Gastrocnemius medialis (tissue), 4 donors: ENCODE data around the gene KIRREL3. TPM values are rescaled to one million over a fixed set of nuclear protein-coding genes. Genes with fewer than 3 reads are reported as not detected.

ENCODE experiments used
- ATAC-seq, 2 donors: fragments of 150-250 bp; one replicate each; pipeline ENCODE4 v1.9.1; 2016
- DNase-seq, 2 donors: peaks; one replicate each; pipeline ENCODE4 v3.0.0-alpha.2; 2019
- H3K27ac ChIP-seq, 4 donors: fragments of 200-600 bp; sonication (generic); 1 replicate in 1 of 4; 2 replicates in 3 of 4; pipeline ENCODE4 v1.5.1; 2016 to 2018; ENCODE audit warnings: mild to moderate bottlenecking in 2 of 4, moderate library complexity in 1 of 4
- H3K27me3 ChIP-seq, 3 donors: fragments of 200-600 bp; sonication (generic) in 2 of 3; 1 replicate in 1 of 3; 2 replicates in 2 of 3; pipeline versions ENCODE4 v1.5.1 to v1.6.0; 2016 to 2019; ENCODE audit warnings: mild to moderate bottlenecking in 1 of 3, moderate library complexity in 1 of 3
- H3K36me3 ChIP-seq, 2 donors: fragments of 200-600 bp; sonication (generic) in 1 of 2; one replicate each; pipeline ENCODE4 v1.5.1; 2017 to 2018
- H3K4me1 ChIP-seq, 2 donors: fragments of 200-600 bp; sonication (generic) in 1 of 2; one replicate each; pipeline ENCODE4 v1.5.1; 2016 to 2017; ENCODE audit warnings: mild to moderate bottlenecking in 2 of 2
- H3K4me3 ChIP-seq, 4 donors: fragments of 200-600 bp; sonication (generic) in 3 of 4; 1 replicate in 1 of 4; 2 replicates in 3 of 4; pipeline ENCODE4 v1.5.1; 2016 to 2019; ENCODE audit warnings: mild to moderate bottlenecking in 2 of 4
- H3K9me3 ChIP-seq, 3 donors: fragments of 200-600 bp; sonication (generic) in 2 of 3; 1 replicate in 1 of 3; 2 replicates in 2 of 3; pipeline ENCODE4 v1.5.1; 2016 to 2019
- POLR2A ChIP-seq, 2 donors: fragments of 450-650 bp; IDR thresholded peaks; one replicate each; pipeline ENCODE4 v1.6.1; 2017; ENCODE audit warnings: antibody characterized with exemption in 2 of 2, mild to moderate bottlenecking in 2 of 2, moderate library complexity in 2 of 2
- in situ Hi-C, 4 donors: fragments of 200-750 bp; cut with MboI; loops; one replicate each; pipeline versions ENCODE4 v1.15.0 to v1.8.0; 2017; ENCODE audit warnings: low sequenced_read_pairs in 4 of 4
- intact Hi-C: fragments of 100-400 bp; cut with DNase I; formaldehyde crosslinking; loops from one replicate; pipeline ENCODE4 v1.15.1; 2023; ENCODE audit warnings: low total_unique reads
- total RNA-seq, 4 donors: library from RNA; depleted of rRNA; stranded (reverse); fragments of >200 nt; gene quantifications; one replicate each; pipeline versions ENCODE4 v1.1.0 to v1.2.3, GENCODE V29; 2016
- TF ChIP-seq, protein P1 (sequence below), 5 experiments: fragments of 450-650 bp in 3 of 5; fragments of 200-600 bp in 2 of 5; sonication (generic) in 2 of 5; IDR thresholded peaks in 4 of 5; conservative IDR thresholded peaks in 1 of 5; 1 replicate in 4 of 5; 2 replicates in 1 of 5; pipeline ENCODE4 v1.5.1; 2016 to 2019; ENCODE audit warnings: antibody characterized with exemption in 5 of 5, mild to moderate bottlenecking in 3 of 5, moderate library complexity in 3 of 5

KIRREL3 gene
- total RNA-seq, 4 donors from 2014 or later: 0.10 TPM; not detected in 3

DNA sequence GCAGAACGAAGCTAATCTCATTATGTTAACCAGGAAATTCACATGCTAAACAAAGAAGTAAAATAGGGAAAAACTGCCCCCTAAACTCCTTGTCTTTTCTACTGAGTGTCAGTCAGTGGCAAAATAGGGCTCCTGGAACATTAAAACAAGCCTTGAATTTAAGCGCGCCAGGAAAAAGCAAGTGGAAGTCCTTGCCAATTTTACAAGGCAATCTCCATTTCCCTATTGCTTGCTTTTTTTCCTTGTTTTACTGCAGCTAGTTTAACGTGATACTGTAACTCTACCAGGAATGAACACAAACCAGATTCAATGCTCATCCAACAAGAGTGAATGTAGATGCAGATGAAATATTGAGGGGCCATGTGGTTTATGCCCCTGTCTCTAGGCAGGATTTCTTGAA, 28.1 kb upstream of the KIRREL3 start:
- TF ChIP-seq, protein P1, sequence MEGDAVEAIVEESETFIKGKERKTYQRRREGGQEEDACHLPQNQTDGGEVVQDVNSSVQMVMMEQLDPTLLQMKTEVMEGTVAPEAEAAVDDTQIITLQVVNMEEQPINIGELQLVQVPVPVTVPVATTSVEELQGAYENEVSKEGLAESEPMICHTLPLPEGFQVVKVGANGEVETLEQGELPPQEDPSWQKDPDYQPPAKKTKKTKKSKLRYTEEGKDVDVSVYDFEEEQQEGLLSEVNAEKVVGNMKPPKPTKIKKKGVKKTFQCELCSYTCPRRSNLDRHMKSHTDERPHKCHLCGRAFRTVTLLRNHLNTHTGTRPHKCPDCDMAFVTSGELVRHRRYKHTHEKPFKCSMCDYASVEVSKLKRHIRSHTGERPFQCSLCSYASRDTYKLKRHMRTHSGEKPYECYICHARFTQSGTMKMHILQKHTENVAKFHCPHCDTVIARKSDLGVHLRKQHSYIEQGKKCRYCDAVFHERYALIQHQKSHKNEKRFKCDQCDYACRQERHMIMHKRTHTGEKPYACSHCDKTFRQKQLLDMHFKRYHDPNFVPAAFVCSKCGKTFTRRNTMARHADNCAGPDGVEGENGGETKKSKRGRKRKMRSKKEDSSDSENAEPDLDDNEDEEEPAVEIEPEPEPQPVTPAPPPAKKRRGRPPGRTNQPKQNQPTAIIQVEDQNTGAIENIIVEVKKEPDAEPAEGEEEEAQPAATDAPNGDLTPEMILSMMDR (IDR thresholded peaks at IDR 0.05 in 4 of 5, conservative IDR thresholded peaks at IDR 0.05 in 1 of 5): no peak
- no peak for TF ChIP-seq POLR2A (IDR thresholded peaks at IDR 0.05)
- H3K4me1 ChIP-seq: no peaks in the 10 kb centered on the region
- no peaks in the 10 kb centered on the region for H3K9me3 ChIP-seq
- H3K27ac ChIP-seq: no peak overlapping the region
- no peak for ATAC-seq
- no peak overlapping the region for H3K4me3 ChIP-seq
- H3K27me3 ChIP-seq: no peaks in the 10 kb centered on the region
- in situ Hi-C loops: no loop called here
- no peak for DNase-seq
- intact Hi-C loops: no loop called here
- H3K36me3 ChIP-seq: no peaks in the 10 kb centered on the region

DNA sequence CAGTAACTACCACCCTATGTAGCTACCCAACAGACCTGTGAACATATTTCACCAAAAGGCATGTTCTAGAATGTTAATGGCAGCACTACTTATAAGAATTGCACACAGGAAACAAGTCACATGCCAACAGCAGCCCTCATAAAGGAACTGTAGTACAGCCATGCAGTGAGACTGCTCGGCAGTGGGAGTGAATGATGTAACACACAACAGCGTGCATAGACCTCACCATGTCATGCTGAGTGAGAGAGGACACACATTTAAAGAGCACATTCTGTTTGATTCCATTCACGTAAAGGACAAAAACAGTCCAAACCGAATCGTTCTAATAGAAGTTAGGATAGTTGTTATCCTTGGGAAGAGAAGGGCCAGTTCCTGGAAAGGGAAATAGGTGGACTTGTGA, 27.2 kb upstream of the KIRREL3 start:
- Histone ChIP-seq H3K36me3 (no peaks in the 10 kb centered on the region), H3K9me3 (no peaks in the 10 kb centered on the region), H3K4me1 (no peaks in the 10 kb centered on the region), H3K27ac (no peak overlapping the region), H3K4me3 (no peak overlapping the region), H3K27me3 (no peaks in the 10 kb centered on the region)
- intact Hi-C loops (no loop called here), in situ Hi-C loops (no loop called here)
- ATAC-seq (no peak), DNase-seq (no peak)
- TF ChIP-seq, protein P1 (IDR thresholded peaks at IDR 0.05 in 4 of 5, conservative IDR thresholded peaks at IDR 0.05 in 1 of 5): no peak
- TF ChIP-seq POLR2A (IDR thresholded peaks at IDR 0.05): no peak

DNA sequence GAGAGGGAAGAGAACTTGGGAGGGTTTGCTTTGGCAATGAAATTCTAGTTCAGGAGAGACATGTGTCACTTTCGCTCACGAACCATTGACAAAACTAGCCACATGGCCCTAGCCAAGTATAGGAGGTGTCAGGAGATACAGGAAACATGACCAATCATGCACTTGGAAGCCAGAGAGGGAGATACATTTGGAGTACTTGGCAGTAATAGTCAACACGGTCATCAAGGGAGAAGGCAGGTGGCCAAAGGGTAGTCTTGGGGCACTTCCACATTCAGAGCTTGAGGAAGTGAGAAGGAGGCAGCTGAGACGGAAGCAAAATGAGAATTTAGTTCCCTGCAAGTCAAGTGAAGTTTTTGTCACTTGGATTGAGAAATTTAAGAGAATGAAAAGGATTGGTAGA, 26.4 kb upstream of the KIRREL3 start:
- TF ChIP-seq, protein P1 (IDR thresholded peaks at IDR 0.05 in 4 of 5, conservative IDR thresholded peaks at IDR 0.05 in 1 of 5): no peak
- TF ChIP-seq POLR2A (IDR thresholded peaks at IDR 0.05): no peak
- H3K4me3 ChIP-seq: no peak overlapping the region
- no peak overlapping the region for H3K27ac ChIP-seq
- H3K27me3 ChIP-seq: no peaks in the 10 kb centered on the region
- no peaks in the 10 kb centered on the region for H3K36me3 ChIP-seq
- H3K4me1 ChIP-seq: no peaks in the 10 kb centered on the region
- no peaks in the 10 kb centered on the region for H3K9me3 ChIP-seq
- intact Hi-C loops (no loop called here), in situ Hi-C loops (no loop called here)
- DNase-seq: no peak
- ATAC-seq: no peak

DNA sequence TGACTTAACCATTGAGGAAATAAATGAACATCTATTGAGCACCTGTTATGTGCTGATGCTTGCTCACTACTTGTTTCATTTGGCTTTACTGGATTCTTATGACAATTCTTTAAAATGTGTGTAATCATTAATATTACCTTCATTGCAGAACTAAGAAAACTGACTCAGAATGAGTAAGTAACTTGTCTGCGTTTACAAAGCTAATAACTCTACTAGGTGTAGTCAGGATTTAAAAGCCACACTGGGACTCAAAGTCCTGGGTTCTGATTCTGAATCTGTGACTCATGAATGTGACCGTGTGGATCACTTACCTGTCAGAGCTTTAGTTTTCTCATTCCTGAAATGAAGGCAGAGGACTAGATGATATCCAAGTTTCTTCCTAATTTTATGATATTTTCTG, 23.4 kb upstream of the KIRREL3 start:
- DNase-seq: no peak
- Histone ChIP-seq H3K4me1 (no peaks in the 10 kb centered on the region), H3K27ac (no peak overlapping the region), H3K9me3 (no peaks in the 10 kb centered on the region), H3K27me3 (no peaks in the 10 kb centered on the region), H3K4me3 (no peak overlapping the region), H3K36me3 (no peaks in the 10 kb centered on the region)
- in situ Hi-C loops (no loop called here), intact Hi-C loops (no loop called here)
- TF ChIP-seq POLR2A (IDR thresholded peaks at IDR 0.05): no peak
- TF ChIP-seq, protein P1 (IDR thresholded peaks at IDR 0.05 in 4 of 5, conservative IDR thresholded peaks at IDR 0.05 in 1 of 5): no peak
- no peak for ATAC-seq

DNA sequence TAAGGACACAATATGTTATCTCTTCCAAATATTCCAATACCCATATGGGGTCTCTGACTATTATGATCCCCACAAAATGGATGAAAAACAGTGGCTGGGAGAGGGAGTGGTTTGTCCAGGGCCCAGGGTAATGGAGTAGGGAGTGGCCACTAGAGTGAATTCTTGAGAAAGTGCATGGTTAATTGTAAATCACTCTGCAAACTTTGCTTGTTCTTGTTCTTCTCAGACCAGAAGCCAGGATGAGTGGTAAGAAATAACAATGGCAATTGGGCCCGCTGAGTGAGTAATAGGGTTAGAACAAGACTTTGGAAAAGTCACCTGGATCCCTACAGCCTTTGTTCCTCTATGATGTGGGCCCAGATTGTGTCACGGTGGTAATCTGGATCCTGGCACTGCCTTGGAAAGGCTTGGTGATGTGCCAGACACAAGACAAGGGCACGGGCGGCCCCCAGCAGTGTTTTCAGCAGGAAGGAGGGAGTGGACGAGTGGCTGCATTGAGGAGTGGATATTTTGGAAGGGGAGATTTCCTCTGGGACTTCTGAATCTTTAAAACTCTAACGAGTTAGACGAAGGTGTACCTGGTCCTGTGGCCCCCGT, 18.2 kb upstream of the KIRREL3 start:
- ATAC-seq: no peak
- no peaks in the 10 kb centered on the region for H3K4me1 ChIP-seq
- DNase-seq: no peak
- H3K27me3 ChIP-seq: no peaks in the 10 kb centered on the region
- H3K27ac ChIP-seq: no peak overlapping the region
- intact Hi-C loops (no loop called here), in situ Hi-C loops (no loop called here)
- TF ChIP-seq POLR2A (IDR thresholded peaks at IDR 0.05): no peak
- TF ChIP-seq, protein P1 (IDR thresholded peaks at IDR 0.05 in 4 of 5, conservative IDR thresholded peaks at IDR 0.05 in 1 of 5): no peak
- H3K4me3 ChIP-seq: no peak overlapping the region
- no peaks in the 10 kb centered on the region for H3K9me3 ChIP-seq
- no peaks in the 10 kb centered on the region for H3K36me3 ChIP-seq
